GM12873 (cell line): ENCODE measurements around the gene DDAH2.

Source experiments
- CTCF ChIP-seq: IDR thresholded peaks from 2 replicates; pipeline ENCODE4 v1.5.1; 2012; ENCODE audit warnings: low read depth, mild to moderate bottlenecking, moderate library complexity, low read length, control low read depth; ENCODE audit not compliant: insufficient read depth; ENCODE audit errors: missing control alignments

The DDAH2 gene

GRCh38 chr6:31729515-31729978, 448 bp upstream of the DDAH2 start:
- TF ChIP-seq CTCF, result no peak

GRCh38 chr6:31727717-31728671, 1.1 kb downstream of the DDAH2 start:
- no peak for TF ChIP-seq CTCF

GRCh38 chr6:31727034-31727716, 1.9 kb downstream of the DDAH2 start:
- no peak for TF ChIP-seq CTCF

- TF ChIP-seq CTCF, result no peak
These were observed 3.4 kb downstream of the DDAH2 start for GRCh38 chr6:31725502-31726350.

GRCh38 chr6:31723980-31724691, 5.0 kb downstream of the DDAH2 start:
- no peak for TF ChIP-seq CTCF

- TF ChIP-seq CTCF, result no peak
These were observed 5.7 kb downstream of the DDAH2 start, which contains the start of gene MPIG6B for GRCh38 chr6:31723245-31723979. MPIG6B (plus strand) TSS chr6:31723373; CDS start chr6:31723384, 11 bp downstream.
